ENCODE results near the gene PXDC1. TPM values are rescaled to one million over a fixed set of nuclear protein-coding genes. Genes with fewer than 3 reads are reported as not detected.

The PXDC1 gene
- polyA plus RNA-seq, 4 donors: 21.6 to 97.5 (median 63.4) TPM

- FAIRE-seq (no peak), DNase-seq (peak in 1 of 2 donors; percentile 9)
- H3K27me3 ChIP-seq (ENCODE audit: control insufficient read depth in 3 of 3, insufficient read depth in 3 of 3, low read length in 3 of 3): no peaks in the 10 kb centered on the region
- H3K4me3 ChIP-seq (ENCODE audit: low read depth in 1 of 3, low read length in 3 of 3): no peak overlapping the region
- WGBS, 3 donors: 80 to 83% (median 81%) methylated on average over 10 of the region's 10 CpGs
- no peaks in the 10 kb centered on the region for H3K36me3 ChIP-seq (ENCODE audit: control insufficient read depth in 3 of 3, insufficient read depth in 2 of 3, low read depth in 1 of 3, low read length in 3 of 3)
- H3K27ac ChIP-seq (ENCODE audit: low read depth in 1 of 3, low read length in 2 of 3): peak overlapping the region in 2 of 3 donors; percentile 24 to 30
- no peaks in the 10 kb centered on the region for H3K9me3 ChIP-seq (ENCODE audit: control insufficient read depth in 2 of 2, insufficient read depth in 1 of 2, low read depth in 1 of 2, low read length in 1 of 2)
- H3K4me1 ChIP-seq (ENCODE audit: control insufficient read depth in 3 of 3, insufficient read depth in 2 of 3, low read depth in 1 of 3, low read length in 2 of 3): peaks cover 4 to 25% (median 7%) of the 10 kb centered on the region in 3 donors
These were observed 44.6 kb upstream of the PXDC1 start for GRCh38 chr6:3795836-3796718.

GRCh38 chr6:3794092-3794491 is 42.6 kb upstream of the PXDC1 start:
- H3K27me3 ChIP-seq (ENCODE audit: control insufficient read depth in 3 of 3, insufficient read depth in 3 of 3, low read length in 3 of 3): no peaks in the 10 kb centered on the region
- H3K4me1 ChIP-seq (ENCODE audit: control insufficient read depth in 3 of 3, insufficient read depth in 2 of 3, low read depth in 1 of 3, low read length in 2 of 3): peaks cover 3 to 25% (median 4%) of the 10 kb centered on the region in 3 donors
- no peak for FAIRE-seq
- no peaks in the 10 kb centered on the region for H3K36me3 ChIP-seq (ENCODE audit: control insufficient read depth in 3 of 3, insufficient read depth in 2 of 3, low read depth in 1 of 3, low read length in 3 of 3)
- no peaks in the 10 kb centered on the region for H3K9me3 ChIP-seq (ENCODE audit: control insufficient read depth in 2 of 2, insufficient read depth in 1 of 2, low read depth in 1 of 2, low read length in 1 of 2)
- H3K4me3 ChIP-seq (ENCODE audit: low read depth in 1 of 3, low read length in 3 of 3): no peak overlapping the region
- DNase-seq: no peak
- no peak overlapping the region for H3K27ac ChIP-seq (ENCODE audit: low read depth in 1 of 3, low read length in 2 of 3)

GRCh38 chr6:3793545-3793944 is 42.0 kb upstream of the PXDC1 start:
- H3K36me3 ChIP-seq (ENCODE audit: control insufficient read depth in 3 of 3, insufficient read depth in 2 of 3, low read depth in 1 of 3, low read length in 3 of 3): no peaks in the 10 kb centered on the region
- FAIRE-seq (no peak), DNase-seq (no peak)
- H3K4me3 ChIP-seq (ENCODE audit: low read depth in 1 of 3, low read length in 3 of 3): no peak overlapping the region
- H3K4me1 ChIP-seq (ENCODE audit: control insufficient read depth in 3 of 3, insufficient read depth in 2 of 3, low read depth in 1 of 3, low read length in 2 of 3): peaks cover 2 to 21% (median 4%) of the 10 kb centered on the region in 3 donors
- H3K27me3 ChIP-seq (ENCODE audit: control insufficient read depth in 3 of 3, insufficient read depth in 3 of 3, low read length in 3 of 3): no peaks in the 10 kb centered on the region
- H3K27ac ChIP-seq (ENCODE audit: low read depth in 1 of 3, low read length in 2 of 3): no peak overlapping the region
- 83 to 92% (median 89%) methylated on average over 3 of the region's 3 CpGs for WGBS, 3 donors
- no peaks in the 10 kb centered on the region for H3K9me3 ChIP-seq (ENCODE audit: control insufficient read depth in 2 of 2, insufficient read depth in 1 of 2, low read depth in 1 of 2, low read length in 1 of 2)

- H3K9me3 ChIP-seq (ENCODE audit: control insufficient read depth in 2 of 2, insufficient read depth in 1 of 2, low read depth in 1 of 2, low read length in 1 of 2): no peaks in the 10 kb centered on the region
- DNase-seq (no peak), FAIRE-seq (no peak)
- H3K36me3 ChIP-seq (ENCODE audit: control insufficient read depth in 3 of 3, insufficient read depth in 2 of 3, low read depth in 1 of 3, low read length in 3 of 3): no peaks in the 10 kb centered on the region
- no peak overlapping the region for H3K4me3 ChIP-seq (ENCODE audit: low read depth in 1 of 3, low read length in 3 of 3)
- peaks cover 0 to 6% (median 0%) of the 10 kb centered on the region in 3 donors for H3K4me1 ChIP-seq (ENCODE audit: control insufficient read depth in 3 of 3, insufficient read depth in 2 of 3, low read depth in 1 of 3, low read length in 2 of 3)
- WGBS, 3 donors: 83 to 88% (median 85%) methylated on average over 8 of the region's 8 CpGs
- no peaks in the 10 kb centered on the region for H3K27me3 ChIP-seq (ENCODE audit: control insufficient read depth in 3 of 3, insufficient read depth in 3 of 3, low read length in 3 of 3)
- H3K27ac ChIP-seq (ENCODE audit: low read depth in 1 of 3, low read length in 2 of 3): no peak overlapping the region
These were observed 40.2 kb upstream of the PXDC1 start for GRCh38 chr6:3791526-3792203.

- no peaks in the 10 kb centered on the region for H3K36me3 ChIP-seq (ENCODE audit: control insufficient read depth in 3 of 3, insufficient read depth in 2 of 3, low read depth in 1 of 3, low read length in 3 of 3)
- peaks cover 0 to 6% (median 0%) of the 10 kb centered on the region in 3 donors for H3K4me1 ChIP-seq (ENCODE audit: control insufficient read depth in 3 of 3, insufficient read depth in 2 of 3, low read depth in 1 of 3, low read length in 2 of 3)
- DNase-seq: no peak
- H3K27ac ChIP-seq (ENCODE audit: low read depth in 1 of 3, low read length in 2 of 3): peak overlapping the region in 1 of 3 donors; percentile 56
- no peaks in the 10 kb centered on the region for H3K9me3 ChIP-seq (ENCODE audit: control insufficient read depth in 2 of 2, insufficient read depth in 1 of 2, low read depth in 1 of 2, low read length in 1 of 2)
- no peak for FAIRE-seq
- no peak overlapping the region for H3K4me3 ChIP-seq (ENCODE audit: low read depth in 1 of 3, low read length in 3 of 3)
- 89 to 93% (median 92%) methylated on average over 12 of the region's 12 CpGs for WGBS, 3 donors
- no peaks in the 10 kb centered on the region for H3K27me3 ChIP-seq (ENCODE audit: control insufficient read depth in 3 of 3, insufficient read depth in 3 of 3, low read length in 3 of 3)
These were observed 38.5 kb upstream of the PXDC1 start for GRCh38 chr6:3789896-3790558.

GRCh38 chr6:3789018-3789895 is 37.7 kb upstream of the PXDC1 start:
- Histone ChIP-seq H3K27ac (ENCODE audit: low read depth in 1 of 3, low read length in 2 of 3) (peak overlapping the region in 1 of 3 donors; percentile 56), H3K4me3 (ENCODE audit: low read depth in 1 of 3, low read length in 3 of 3) (no peak overlapping the region), H3K27me3 (ENCODE audit: control insufficient read depth in 3 of 3, insufficient read depth in 3 of 3, low read length in 3 of 3) (no peaks in the 10 kb centered on the region), H3K4me1 (ENCODE audit: control insufficient read depth in 3 of 3, insufficient read depth in 2 of 3, low read depth in 1 of 3, low read length in 2 of 3) (peaks cover 0 to 6% (median 0%) of the 10 kb centered on the region in 3 donors), H3K9me3 (ENCODE audit: control insufficient read depth in 2 of 2, insufficient read depth in 1 of 2, low read depth in 1 of 2, low read length in 1 of 2) (no peaks in the 10 kb centered on the region), H3K36me3 (ENCODE audit: control insufficient read depth in 3 of 3, insufficient read depth in 2 of 3, low read depth in 1 of 3, low read length in 3 of 3) (no peaks in the 10 kb centered on the region)
- DNase-seq (peak; percentile 55 to 86), FAIRE-seq (no peak)
- WGBS, 3 donors: 73 to 85% (median 75%) methylated on average over 13 of the region's 13 CpGs

- 86 to 91% (median 90%) methylated on average over 12 of the region's 12 CpGs for WGBS, 3 donors
- DNase-seq (no peak), FAIRE-seq (no peak)
- Histone ChIP-seq H3K27me3 (ENCODE audit: control insufficient read depth in 3 of 3, insufficient read depth in 3 of 3, low read length in 3 of 3) (no peaks in the 10 kb centered on the region), H3K27ac (ENCODE audit: low read depth in 1 of 3, low read length in 2 of 3) (peak overlapping the region in 1 of 3 donors; percentile 2), H3K9me3 (ENCODE audit: control insufficient read depth in 2 of 2, insufficient read depth in 1 of 2, low read depth in 1 of 2, low read length in 1 of 2) (no peaks in the 10 kb centered on the region), H3K4me3 (ENCODE audit: low read depth in 1 of 3, low read length in 3 of 3) (no peak overlapping the region), H3K4me1 (ENCODE audit: control insufficient read depth in 3 of 3, insufficient read depth in 2 of 3, low read depth in 1 of 3, low read length in 2 of 3) (peaks cover 0 to 6% (median 0%) of the 10 kb centered on the region in 3 donors), H3K36me3 (ENCODE audit: control insufficient read depth in 3 of 3, insufficient read depth in 2 of 3, low read depth in 1 of 3, low read length in 3 of 3) (no peaks in the 10 kb centered on the region)
These were observed 37.0 kb upstream of the PXDC1 start for GRCh38 chr6:3788408-3789017.
